NCI-H2107 treated with DMSO at 0.1 percent for 48 hours (cell line): ENCODE data around the gene GRAMD1A.

Source experiments
- DNase-seq: peaks from one replicate; lab custom pipeline; 2025; ENCODE audit not compliant: unreplicated experiment; lab: John Stamatoyannopoulos, UW

GRAMD1A gene

DNA sequence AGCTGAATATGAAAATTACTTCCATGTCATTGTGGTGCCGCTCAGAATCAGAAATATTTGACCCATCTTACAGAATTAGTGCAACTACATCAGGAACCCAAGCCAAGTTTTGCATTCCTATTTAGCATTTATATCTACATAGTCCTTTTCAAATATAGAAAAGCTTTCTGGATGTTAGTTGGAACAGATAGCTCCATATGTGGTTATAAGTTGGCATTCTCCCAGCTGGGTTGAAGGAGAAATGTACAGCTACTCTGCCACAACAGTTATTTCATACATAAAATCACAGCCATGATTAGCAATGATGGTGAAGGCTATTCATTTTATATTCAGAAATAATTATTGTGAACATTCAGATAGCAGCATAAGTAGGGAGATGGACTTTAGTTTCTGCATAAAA is 69.6 kb downstream of the GRAMD1A start:
- DNase-seq = no peak

DNA sequence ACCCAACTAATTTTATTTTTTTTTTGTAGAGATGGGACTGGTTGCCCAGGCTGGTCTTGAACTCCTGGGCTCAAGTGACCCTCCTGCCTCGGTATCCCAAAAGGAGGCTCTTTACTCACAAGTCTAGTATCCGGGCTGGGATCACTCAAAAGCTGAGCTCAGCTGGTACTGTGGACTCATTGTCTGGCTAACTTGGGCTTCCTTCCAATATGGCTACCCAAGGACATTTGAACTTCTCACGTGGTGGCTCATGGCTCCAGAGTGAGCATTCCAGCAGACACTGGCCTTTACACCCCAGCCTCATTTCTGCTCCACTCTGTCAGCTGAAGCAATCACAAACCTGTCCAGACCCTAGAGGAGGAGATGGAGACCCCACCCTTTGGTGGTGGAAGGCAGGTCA is 70.3 kb downstream of the GRAMD1A start:
- DNase-seq = no peak

DNA sequence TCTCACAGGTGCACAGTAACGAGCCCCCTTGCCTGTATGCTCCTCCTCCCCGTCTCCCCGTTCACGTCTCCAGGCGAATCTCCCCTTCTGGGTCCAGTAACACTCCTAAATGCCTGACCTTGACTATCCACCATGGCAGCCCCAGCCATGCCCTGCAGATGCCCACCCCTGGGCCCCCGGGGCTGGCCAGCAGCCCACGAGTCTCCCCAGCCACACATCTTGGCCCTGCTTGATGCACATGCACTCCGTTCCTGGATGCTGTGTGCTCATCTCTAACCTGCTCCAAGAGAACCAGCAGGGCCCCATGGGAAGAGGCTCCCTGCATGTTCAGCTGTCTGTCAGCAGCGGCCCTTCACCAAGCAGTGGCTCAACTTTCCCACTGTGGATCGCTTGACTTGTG is 73.4 kb downstream of the GRAMD1A start:
- DNase-seq = no peak

DNA sequence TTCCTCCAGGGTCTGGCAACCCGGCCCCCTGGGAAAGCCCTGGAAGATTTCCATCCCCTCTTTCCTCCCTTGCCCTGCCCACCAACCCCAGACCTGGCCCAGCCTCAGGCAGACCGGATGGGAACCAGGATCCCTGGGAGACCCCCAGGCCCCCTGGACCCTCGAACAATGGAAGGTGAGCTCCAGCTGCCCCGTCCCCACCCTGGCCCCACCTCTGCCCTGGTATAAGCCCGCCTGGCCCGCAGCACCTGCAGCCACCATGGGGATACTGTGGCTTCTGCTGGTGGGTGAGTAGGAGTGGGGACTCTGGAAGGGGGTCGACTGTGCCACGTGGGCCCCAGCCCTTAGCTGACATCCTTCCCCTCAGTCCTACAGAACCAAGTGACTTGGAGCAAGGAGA is 73.8 kb downstream of the GRAMD1A start:
- DNase-seq = no peak

DNA sequence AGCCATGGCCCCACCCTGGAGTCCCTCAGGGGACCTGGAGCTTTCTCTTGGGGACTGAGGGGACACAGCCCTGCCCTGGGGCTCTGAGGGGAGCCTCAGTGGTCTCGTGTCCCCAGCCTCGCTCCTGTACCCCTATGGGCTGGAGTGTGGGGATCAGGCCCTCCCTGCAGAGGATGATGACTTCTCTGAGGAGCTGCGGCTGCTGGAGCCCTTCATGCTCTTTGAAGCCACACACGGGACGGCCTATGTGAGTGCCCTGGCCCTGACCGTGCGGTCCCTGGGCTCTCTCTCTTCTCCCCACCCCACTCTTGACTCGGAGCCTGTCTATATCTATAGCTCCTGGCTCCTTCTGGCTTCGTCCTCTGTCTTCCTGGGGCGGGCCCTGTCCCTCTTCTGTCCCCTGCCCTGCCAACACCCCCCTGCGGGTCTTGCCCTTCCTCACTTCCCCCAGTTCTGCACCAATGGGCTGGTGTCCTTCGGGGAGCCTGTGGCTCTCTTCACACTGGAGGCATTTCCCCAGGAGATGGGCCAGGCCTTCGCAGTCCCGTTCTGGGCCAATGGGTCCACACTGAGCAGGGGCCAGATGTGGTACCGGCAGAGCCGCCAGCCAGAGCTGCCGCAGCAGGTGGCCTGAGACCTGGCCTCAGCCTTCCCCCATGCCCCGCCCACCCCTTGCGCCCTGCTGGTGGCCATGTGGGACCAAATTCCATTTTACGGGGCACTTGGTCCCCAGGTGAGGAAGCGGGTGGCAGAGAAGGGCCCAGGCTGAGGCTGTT is 74.5 kb downstream of the GRAMD1A start:
- DNase-seq = no peak

DNA sequence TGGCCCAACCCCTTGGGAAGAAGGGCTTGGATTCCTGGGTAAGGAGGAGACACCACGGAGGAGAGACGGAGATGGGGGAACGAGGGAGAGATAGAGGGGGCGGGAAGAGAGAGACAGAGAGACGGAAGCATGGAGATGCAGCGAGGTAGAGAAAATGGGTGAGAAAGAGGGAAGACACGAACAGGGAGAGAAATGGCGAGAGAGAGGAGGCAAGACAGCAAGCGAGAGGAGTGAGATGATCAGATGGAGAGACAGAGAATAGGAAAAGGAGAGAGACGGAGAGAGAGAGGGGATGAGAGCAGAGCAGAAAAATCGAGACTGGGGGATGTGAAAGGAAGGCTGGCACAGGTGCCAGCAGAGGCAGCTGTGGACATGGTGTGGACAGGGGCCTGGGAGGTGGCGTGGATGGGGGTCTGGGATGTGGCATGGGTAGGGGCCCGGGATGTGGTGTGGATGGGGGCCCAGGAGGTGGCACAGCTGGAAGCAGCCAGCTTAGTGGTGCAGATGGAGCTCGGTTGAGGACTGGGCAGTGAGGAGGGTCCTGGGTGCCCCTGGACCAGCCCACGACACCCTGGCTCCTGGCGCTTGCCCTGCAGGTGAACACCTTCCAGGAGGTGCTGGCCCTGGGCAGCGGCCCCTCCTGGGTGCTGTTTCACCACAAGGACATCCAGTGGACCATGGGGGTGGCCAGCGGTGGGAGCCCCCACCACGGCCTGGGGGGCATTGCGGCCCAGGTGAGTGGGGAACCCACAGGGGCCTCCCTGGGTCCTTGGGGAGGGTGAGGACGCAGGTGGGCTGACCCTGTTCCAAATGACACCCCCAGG is 75.3 kb downstream of the GRAMD1A start:
- DNase-seq = no peak

- no peak for DNase-seq
These were observed 75.9 kb downstream of the GRAMD1A start for GRCh38 chr19:35076026-35076370.
